Lower lobe of right lung (tissue), 2 donors: ENCODE results near the gene MPV17L2. TPM values are rescaled to one million over a fixed set of nuclear protein-coding genes. Genes with fewer than 3 reads are reported as not detected.

Source experiments
- ATAC-seq, 2 donors: fragments of 200-7000 bp; cut with Tn5 transposase; one replicate each; pipeline ENCODE4 v1.9.1; 2020 to 2022; ENCODE audit warnings: mild to moderate bottlenecking in 2 of 2, moderate library complexity in 2 of 2
- DNase-seq: peaks from one replicate; pipeline ENCODE4 v3.0.0-alpha.2; 2020
- H3K27ac ChIP-seq: fragments of 200-600 bp; one replicate; pipeline ENCODE4 v1.8.0; 2022
- H3K27me3 ChIP-seq: fragments of 200-600 bp; one replicate; pipeline ENCODE4 v1.8.0; 2022; ENCODE audit warnings: low read depth
- H3K36me3 ChIP-seq: fragments of 200-600 bp; one replicate; pipeline ENCODE4 v1.8.0; 2022; ENCODE audit warnings: mild to moderate bottlenecking
- H3K4me1 ChIP-seq: fragments of 200-600 bp; one replicate; pipeline ENCODE4 v1.8.0; 2022
- H3K4me3 ChIP-seq: fragments of 200-600 bp; one replicate; pipeline ENCODE4 v1.8.0; 2022; ENCODE audit warnings: mild to moderate bottlenecking
- H3K9me3 ChIP-seq: fragments of 200-600 bp; one replicate; pipeline ENCODE4 v1.8.0; 2022
- CTCF ChIP-seq: fragments of 200-600 bp; IDR thresholded peaks from one replicate; pipeline ENCODE4 v1.8.0; 2022; ENCODE audit warnings: antibody characterized with exemption, mild to moderate bottlenecking
- intact Hi-C: fragments of 100-400 bp; cut with DNase I; formaldehyde crosslinking; loops from one replicate; pipeline ENCODE4 v1.11.0; 2022
- long read RNA-seq: library from polyadenylated mRNA; unstranded; transcript quantifications from one replicate; pipeline ENCODE4 v2.0.0, GENCODE V29; 2021
- total RNA-seq: library from RNA; stranded (reverse); fragmentation: NEBNext Ultra II Directional; extraction: Animal tissue kit (Norgen Biotek cat#: 25700); gene quantifications from one replicate; pipeline ENCODE4 v1.2.1, GENCODE V29; 2021
- donor health status: DM: no; HTN: yes; CAD: no; lungs with severe emphysema.

The MPV17L2 gene
- total RNA-seq = 6.6 TPM
- long read RNA-seq, transcript MPV17L2-204 (5 exons, 1,408 nt) = major isoform, 17 of 21 reads
- long read RNA-seq, partial matches to known transcripts = 1 of 21 reads
- long read RNA-seq, other reads (novel, unspliced or antisense) = 1 of 21 reads

DNA sequence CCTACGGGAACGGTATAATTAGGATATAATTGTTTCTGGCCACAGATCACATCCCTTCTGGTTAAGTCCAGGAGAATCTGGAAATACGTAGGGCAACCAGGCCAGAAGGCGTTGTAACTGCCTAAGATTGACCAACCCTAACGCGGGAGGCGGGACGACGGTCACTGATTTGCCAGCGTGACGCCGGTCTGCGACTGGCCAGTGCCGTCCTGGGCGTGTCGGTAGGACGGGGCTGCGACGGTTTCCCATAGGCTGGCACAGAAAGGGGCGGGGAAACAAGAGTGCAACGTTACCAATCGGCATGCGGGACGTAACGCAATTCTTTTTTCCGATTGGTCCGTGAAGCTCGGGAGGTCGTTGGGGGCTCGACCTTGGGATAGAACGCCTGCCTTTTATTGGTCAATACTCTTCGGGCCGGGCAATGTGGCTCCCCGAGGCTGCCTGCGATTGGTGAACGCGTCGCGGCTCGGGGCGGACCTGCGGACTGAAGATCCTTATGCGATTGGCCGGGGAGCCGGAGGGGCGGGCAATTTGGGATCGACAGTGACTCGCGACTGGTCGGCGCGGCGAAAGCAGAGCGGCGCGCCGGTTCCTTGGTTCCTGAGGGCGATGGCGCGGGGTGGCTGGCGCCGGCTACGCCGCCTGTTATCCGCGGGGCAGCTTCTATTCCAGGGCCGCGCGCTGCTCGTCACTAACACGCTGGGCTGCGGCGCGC, at the start of gene MPV17L2:
Gene MPV17L2 (plus strand): TSS at position 546 of the 715 bp plus-strand sequence. CDS start 64 bp downstream, at position 610.
- ATAC-seq (peak; percentile 96 to 97), DNase-seq (peak; percentile 100)
- Histone ChIP-seq H3K4me1 (peaks cover 17% of the 10 kb centered on the region), H3K4me3 (peak within 1 kb of the TSS; percentile 76), H3K9me3 (no peaks in the 10 kb centered on the region), H3K27ac (peak within 1 kb of the TSS; percentile 95), H3K27me3 (no peaks in the 10 kb centered on the region), H3K36me3 (peaks cover 18% of the 10 kb centered on the region)
- intact Hi-C loops = no loop called here
- TF ChIP-seq CTCF = no peak

- intact Hi-C loops = no loop called here
- Histone ChIP-seq H3K27ac (no peak overlapping the region), H3K4me3 (no peak overlapping the region), H3K9me3 (no peaks in the 10 kb centered on the region), H3K36me3 (peaks cover 83% of the 10 kb centered on the region), H3K4me1 (no peaks in the 10 kb centered on the region), H3K27me3 (no peaks in the 10 kb centered on the region)
- no peak for DNase-seq
- ATAC-seq = no peak
- no peak for TF ChIP-seq CTCF
Observed at GRCh38 chr19:18143902-18144301, 49.1 kb upstream of the MPV17L2 start.

DNA sequence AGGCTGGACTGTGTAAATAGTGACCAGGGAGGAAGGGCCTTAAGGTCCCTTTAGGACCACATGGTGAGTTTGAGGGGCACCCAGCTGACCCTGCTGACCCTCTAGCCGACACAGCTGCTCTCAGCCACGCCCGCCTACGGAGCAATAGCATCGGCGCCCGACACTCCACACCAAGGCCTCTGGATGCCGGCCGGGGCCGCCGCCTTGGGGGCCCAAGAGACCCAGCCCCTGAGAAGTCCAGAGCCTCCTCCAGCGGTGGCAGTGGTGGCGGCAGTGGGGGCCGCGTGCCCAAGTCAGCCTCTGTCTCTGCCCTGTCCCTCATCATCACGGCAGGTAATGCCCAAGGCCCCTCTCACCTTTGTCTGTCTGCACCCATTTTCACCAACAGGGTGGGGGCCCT, 48.7 kb upstream of the MPV17L2 start:
- Histone ChIP-seq H3K36me3 (peaks cover 78% of the 10 kb centered on the region), H3K9me3 (no peaks in the 10 kb centered on the region), H3K4me1 (no peaks in the 10 kb centered on the region), H3K4me3 (no peak overlapping the region), H3K27me3 (no peaks in the 10 kb centered on the region), H3K27ac (no peak overlapping the region)
- no peak for ATAC-seq
- intact Hi-C loops = no loop called here
- DNase-seq = no peak
- no peak for TF ChIP-seq CTCF

- Histone ChIP-seq H3K27me3 (no peaks in the 10 kb centered on the region), H3K4me3 (no peak overlapping the region), H3K4me1 (no peaks in the 10 kb centered on the region), H3K9me3 (no peaks in the 10 kb centered on the region), H3K27ac (no peak overlapping the region), H3K36me3 (peaks cover 76% of the 10 kb centered on the region)
- intact Hi-C loops = no loop called here
- TF ChIP-seq CTCF = no peak
- no peak for DNase-seq
- no peak for ATAC-seq
Observed at GRCh38 chr19:18144906-18145305, 48.1 kb upstream of the MPV17L2 start.

DNA sequence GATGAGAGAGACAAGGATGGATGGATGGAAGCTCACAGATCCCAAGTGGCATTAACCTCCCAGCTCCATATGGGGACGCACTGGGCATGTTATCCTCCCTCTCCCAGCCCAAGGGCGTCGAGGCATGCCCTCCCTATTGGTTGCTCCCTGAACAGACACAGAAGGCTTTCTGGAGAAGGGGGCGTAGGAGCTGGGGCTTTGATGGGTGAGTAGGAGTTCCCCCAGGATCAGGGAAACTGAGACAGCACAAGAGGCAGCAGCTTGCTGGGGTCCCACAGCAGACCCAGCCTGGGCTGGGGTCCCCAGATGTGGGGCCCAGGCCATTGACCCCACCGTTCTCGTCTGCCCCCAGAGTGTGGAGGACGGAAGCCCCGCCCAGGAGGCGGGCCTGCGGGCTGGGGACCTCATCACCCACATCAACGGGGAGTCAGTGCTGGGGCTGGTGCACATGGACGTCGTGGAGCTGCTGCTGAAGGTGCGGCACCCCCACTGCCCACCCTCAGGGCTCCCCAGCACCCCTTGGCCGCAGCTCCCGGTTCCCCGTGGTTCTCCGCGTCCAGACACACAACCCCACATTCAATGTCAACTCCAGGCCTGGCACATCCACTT, 47.5 kb upstream of the MPV17L2 start:
- Histone ChIP-seq H3K4me1 (no peaks in the 10 kb centered on the region), H3K36me3 (peaks cover 72% of the 10 kb centered on the region), H3K9me3 (no peaks in the 10 kb centered on the region), H3K27me3 (no peaks in the 10 kb centered on the region), H3K4me3 (no peak overlapping the region), H3K27ac (no peak overlapping the region)
- intact Hi-C loops = no loop called here
- ATAC-seq (no peak), DNase-seq (no peak)
- TF ChIP-seq CTCF = no peak
